Caco-2 (cell line): ENCODE data around the gene RIC3. TPM values are rescaled to one million over a fixed set of nuclear protein-coding genes. Genes with fewer than 3 reads are reported as not detected.

ENCODE experiments used
- Bru-seq: library from RNA; stranded (reverse); fragments of 400-500 nt; gene quantifications from one replicate; lab custom pipeline; 2021; lab: Mats Ljungman, UMichigan
- BruChase-seq, 2 experiments: library from RNA; stranded (reverse); fragments of 400-500 nt; gene quantifications; one replicate each; lab custom pipeline; 2021; lab: Mats Ljungman, UMichigan
- BruUV-seq: library from RNA; stranded (reverse); fragments of 400-500 nt; replicated peaks from 2 replicates; lab custom pipeline; 2021; lab: Mats Ljungman, UMichigan
- CTCF ChIA-PET: fragments of 300-600 bp; sonication (Branson Sonifier 250); formaldehyde crosslinking; loops from one replicate; lab custom pipeline; 2022; ENCODE audit warnings: antibody characterized with exemption; lab: Charles Lee
- POLR2A ChIA-PET: fragments of 300-600 bp; sonication (Branson Sonifier 250); formaldehyde crosslinking; loops from one replicate; lab custom pipeline; 2022; ENCODE audit warnings: antibody characterized with exemption; lab: Charles Lee
- DNase-seq, 2 experiments: peaks; one replicate each; pipeline versions ENCODE4 v3.0.0 to v3.0.0-alpha.2; 2020 to 2022
- H3K27me3 ChIP-seq: replicated peaks from 2 replicates; pipeline ENCODE4 v1.6.0; 2011; ENCODE audit warnings: low read length; ENCODE audit not compliant: control insufficient read depth, insufficient read depth
- H3K36me3 ChIP-seq: 2 replicates; pipeline ENCODE4 v1.5.1; 2011; ENCODE audit warnings: low read length; ENCODE audit not compliant: control insufficient read depth, insufficient read depth
- H3K4me1 ChIP-seq: fragments of 250-450 bp; sonication (Bioruptor Pico); 2 replicates; pipeline ENCODE4 v1.5.1; 2020; ENCODE audit warnings: mild to moderate bottlenecking
- H3K4me3 ChIP-seq: 2 replicates; pipeline ENCODE4 v1.5.1; 2011; ENCODE audit warnings: low read depth, mild to moderate bottlenecking, control low read depth, low read length
- H3K9me3 ChIP-seq: fragments of 250-450 bp; sonication (Bioruptor Pico); 2 replicates; pipeline ENCODE4 v1.5.1; 2020; ENCODE audit warnings: mild to moderate bottlenecking, moderate library complexity
- H3K27ac Mint-ChIP-seq: one replicate; pipeline ENCODE4 v1.8.0; 2022; ENCODE audit warnings: mixed read lengths; ENCODE audit not compliant: unreplicated experiment
- H3K27me3 Mint-ChIP-seq: one replicate; pipeline ENCODE4 v1.8.0; 2022; ENCODE audit warnings: mixed read lengths; ENCODE audit not compliant: insufficient read depth, unreplicated experiment
- H3K36me3 Mint-ChIP-seq: one replicate; pipeline ENCODE4 v1.8.0; 2022; ENCODE audit warnings: mild to moderate bottlenecking, mixed read lengths; ENCODE audit not compliant: insufficient read depth, unreplicated experiment
- H3K4me1 Mint-ChIP-seq: one replicate; pipeline ENCODE4 v1.8.0; 2022; ENCODE audit warnings: low read depth, mixed read lengths; ENCODE audit not compliant: unreplicated experiment
- H3K4me3 Mint-ChIP-seq: one replicate; pipeline ENCODE4 v1.8.0; 2022; ENCODE audit warnings: mild to moderate bottlenecking, moderate library complexity, mixed read lengths; ENCODE audit not compliant: unreplicated experiment
- H3K9me3 Mint-ChIP-seq: one replicate; pipeline ENCODE4 v1.8.0; 2022; ENCODE audit warnings: mixed read lengths; ENCODE audit not compliant: unreplicated experiment
- CTCF ChIP-seq, 2 experiments: fragments of 200-600 bp in 1 of 2; IDR thresholded peaks; 1 replicate in 1 of 2; 2 replicates in 1 of 2; pipeline versions ENCODE4 v1.5.1 to v1.8.0; 2011 to 2022; ENCODE audit warnings: antibody characterized with exemption in 1 of 2, control low read depth in 1 of 2, inconsistent platforms in 1 of 2, low read depth in 1 of 2, low read length in 1 of 2, mild to moderate bottlenecking in 1 of 2, moderate library complexity in 1 of 2; ENCODE audit not compliant: insufficient read depth in 1 of 2, severe bottlenecking in 1 of 2, unreplicated experiment in 1 of 2
- intact Hi-C: fragments of 100-400 bp; cut with micrococcal nuclease; formaldehyde crosslinking; loops from one replicate; pipeline ENCODE4 v1.10.0; 2022; ENCODE audit not compliant: unreplicated experiment
- long read RNA-seq: library from polyadenylated mRNA; stranded (forward); transcript quantifications from one replicate; pipeline ENCODE4 v2.0.0, GENCODE V29; 2022
- total RNA-seq: library from RNA; stranded (reverse); gene quantifications from 2 replicates; pipeline ENCODE4 v1.2.3, GENCODE V29; 2022

Gene RIC3
- total RNA-seq (not detected in 2 replicates), Bru-seq, nascent RNA (percentile 4 among the genes with signal in this experiment), BruChase-seq, experiment 1, labeled RNA remaining after a 2-hour chase (percentile 2 among the genes with signal in this experiment), BruChase-seq, experiment 2, labeled RNA remaining after a 6-hour chase (percentile 1 among the genes with signal in this experiment)
- long read RNA-seq: 0 reads

- ChIA-PET POLR2A (no interaction called here), CTCF (no interaction called here)
- Mint-ChIP-seq H3K36me3 (no peaks in the 10 kb centered on the region), H3K4me3 (no peak within 1 kb of the TSS), H3K9me3 (no peaks in the 10 kb centered on the region), H3K27ac (no peak within 1 kb of the TSS), H3K4me1 (no peaks in the 10 kb centered on the region), H3K27me3 (peaks cover 12% of the 10 kb centered on the region)
- TF ChIP-seq CTCF (IDR thresholded peaks at IDR 0.05; ENCODE audit: insufficient read depth in 1 of 2, low read depth in 1 of 2, low read length in 1 of 2, severe bottlenecking in 1 of 2, unreplicated experiment in 1 of 2): no peak
- no TSS peak for BruUV-seq
- Histone ChIP-seq H3K9me3 (no peaks in the 10 kb centered on the region), H3K4me1 (no peaks in the 10 kb centered on the region), H3K36me3 (no peaks in the 10 kb centered on the region), H3K4me3 (no peak within 1 kb of the TSS), H3K27me3 (no peaks in the 10 kb centered on the region)
- no peak for DNase-seq
- intact Hi-C loops: no loop called here
Measured at GRCh38 chr11:8168485-8169257, at the start of gene RIC3. Gene RIC3, minus strand, starts transcription at chr11:8169025. Its CDS starts 36 bp downstream, at chr11:8168989.

- Mint-ChIP-seq H3K4me3 (no peak overlapping the region), H3K27me3 (peaks cover 12% of the 10 kb centered on the region), H3K27ac (no peak overlapping the region), H3K9me3 (no peaks in the 10 kb centered on the region), H3K36me3 (no peaks in the 10 kb centered on the region), H3K4me1 (no peaks in the 10 kb centered on the region)
- no peak for DNase-seq
- Histone ChIP-seq H3K4me1 (no peaks in the 10 kb centered on the region), H3K9me3 (no peaks in the 10 kb centered on the region), H3K36me3 (no peaks in the 10 kb centered on the region), H3K4me3 (no peak overlapping the region), H3K27me3 (no peaks in the 10 kb centered on the region)
- ChIA-PET CTCF (interaction anchor here (0.6 kb wide), 1 partner anchor 162 kb away, joined by 3 read pairs; no protein-coding TSS in a partner anchor), POLR2A (no interaction called here)
- TF ChIP-seq CTCF (IDR thresholded peaks at IDR 0.05; ENCODE audit: insufficient read depth in 1 of 2, low read depth in 1 of 2, low read length in 1 of 2, severe bottlenecking in 1 of 2, unreplicated experiment in 1 of 2): no peak
- intact Hi-C loops: no loop called here
- BruUV-seq: no TSS peak
Measured at GRCh38 chr11:8218409-8218808, 49.6 kb upstream of the RIC3 start.

DNA sequence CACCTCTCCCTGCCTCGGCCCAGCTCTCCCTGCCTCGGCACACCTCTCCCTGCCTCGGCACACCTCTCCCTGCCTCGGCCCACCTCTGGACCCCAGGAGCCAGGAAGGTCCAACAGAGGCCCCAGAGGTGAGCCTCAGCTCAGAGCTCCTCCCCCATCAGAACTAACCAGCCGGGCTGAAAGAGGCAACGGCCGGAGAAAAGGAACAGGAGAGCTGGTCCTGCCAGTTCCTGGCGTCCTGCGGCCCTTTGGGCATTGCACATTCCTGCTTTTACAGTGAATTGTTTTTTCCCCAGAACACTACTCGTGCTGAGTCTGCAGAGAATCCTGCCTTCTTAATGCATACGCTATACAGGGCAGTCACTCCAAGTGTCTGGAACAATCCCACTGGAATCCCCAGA lies 49.1 kb upstream of the RIC3 start:
- CTCF ChIA-PET: interaction anchor here (0.6 to 0.7 kb wide), 2 partner anchors 125 to 162 kb away, joined by 3 read pairs; no protein-coding TSS in a partner anchor
- no peaks in the 10 kb centered on the region for H3K36me3 Mint-ChIP-seq
- H3K27me3 ChIP-seq: no peaks in the 10 kb centered on the region
- no peak for TF ChIP-seq CTCF (IDR thresholded peaks at IDR 0.05; ENCODE audit: insufficient read depth in 1 of 2, low read depth in 1 of 2, low read length in 1 of 2, severe bottlenecking in 1 of 2, unreplicated experiment in 1 of 2)
- H3K4me1 Mint-ChIP-seq: no peaks in the 10 kb centered on the region
- DNase-seq: no peak
- H3K9me3 Mint-ChIP-seq: no peaks in the 10 kb centered on the region
- intact Hi-C loops: no loop called here
- no peaks in the 10 kb centered on the region for H3K36me3 ChIP-seq
- H3K4me1 ChIP-seq: no peaks in the 10 kb centered on the region
- H3K4me3 ChIP-seq: no peak overlapping the region
- POLR2A ChIA-PET: no interaction called here
- no peak overlapping the region for H3K27ac Mint-ChIP-seq
- BruUV-seq: no TSS peak
- H3K4me3 Mint-ChIP-seq: no peak overlapping the region
- H3K27me3 Mint-ChIP-seq: peaks cover 10% of the 10 kb centered on the region
- no peaks in the 10 kb centered on the region for H3K9me3 ChIP-seq
